Stromal cell of bone marrow (primary cell): ENCODE measurements around the gene CCSER1.

Source experiments
- DNase-seq: peaks from one replicate; pipeline ENCODE4 v3.0.0-alpha.2; 2012; ENCODE audit warnings: low read depth

CCSER1 gene

DNA sequence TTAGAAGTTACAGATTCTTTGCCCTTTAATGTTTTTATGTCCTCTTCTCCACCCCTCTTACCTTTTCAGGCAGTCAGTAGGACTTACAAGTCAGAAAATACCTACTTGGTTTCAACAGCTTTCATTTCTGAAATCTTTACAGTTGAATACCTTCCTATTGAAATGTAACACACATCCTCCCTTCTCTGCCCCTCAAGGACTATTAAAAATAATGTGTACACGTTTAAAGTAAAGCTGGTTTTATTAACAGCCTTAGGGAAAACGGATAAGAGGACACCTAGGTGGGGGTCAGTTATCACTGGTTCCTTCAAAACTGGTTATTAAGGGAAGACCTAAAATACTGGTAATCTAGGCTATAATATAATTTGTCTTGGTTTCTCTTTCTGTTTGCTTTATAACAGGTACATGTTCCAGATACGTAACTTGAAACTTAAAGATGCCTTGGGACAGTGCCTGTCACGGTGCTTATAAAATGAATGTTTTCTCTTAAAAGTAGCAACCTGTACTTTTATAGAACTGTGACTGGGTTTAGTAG lies 1.8 kb downstream of the CCSER1 start:
- no peak for DNase-seq

GRCh38 chr4:90130076-90130475 lies 2.9 kb downstream of the CCSER1 start:
- no peak for DNase-seq

- DNase-seq, result no peak
Measured at GRCh38 chr4:90137555-90137954, 10.4 kb downstream of the CCSER1 start.

GRCh38 chr4:90142081-90142480 lies 14.9 kb downstream of the CCSER1 start:
- DNase-seq, result no peak

DNA sequence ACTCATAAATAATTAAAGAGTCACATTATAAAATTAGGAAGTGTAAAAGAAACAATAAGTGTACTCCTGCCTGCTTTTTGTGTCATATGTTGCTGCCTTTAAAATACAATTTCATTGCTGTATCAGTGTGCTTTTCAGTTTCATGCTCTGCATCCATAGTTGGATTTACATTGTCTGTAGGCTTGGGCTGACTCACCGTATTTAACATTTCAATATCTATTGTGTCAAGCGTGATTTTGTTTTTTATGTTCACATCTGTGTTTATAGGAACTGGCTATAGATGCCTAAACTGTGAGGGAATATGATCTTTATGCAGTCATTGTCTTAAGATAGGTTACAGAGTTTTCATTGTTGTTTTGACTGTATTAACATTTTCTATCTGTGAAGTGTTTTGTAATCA lies 18.1 kb downstream of the CCSER1 start:
- no peak for DNase-seq

- no peak for DNase-seq
Measured at GRCh38 chr4:90146306-90146705, 19.1 kb downstream of the CCSER1 start.

DNA sequence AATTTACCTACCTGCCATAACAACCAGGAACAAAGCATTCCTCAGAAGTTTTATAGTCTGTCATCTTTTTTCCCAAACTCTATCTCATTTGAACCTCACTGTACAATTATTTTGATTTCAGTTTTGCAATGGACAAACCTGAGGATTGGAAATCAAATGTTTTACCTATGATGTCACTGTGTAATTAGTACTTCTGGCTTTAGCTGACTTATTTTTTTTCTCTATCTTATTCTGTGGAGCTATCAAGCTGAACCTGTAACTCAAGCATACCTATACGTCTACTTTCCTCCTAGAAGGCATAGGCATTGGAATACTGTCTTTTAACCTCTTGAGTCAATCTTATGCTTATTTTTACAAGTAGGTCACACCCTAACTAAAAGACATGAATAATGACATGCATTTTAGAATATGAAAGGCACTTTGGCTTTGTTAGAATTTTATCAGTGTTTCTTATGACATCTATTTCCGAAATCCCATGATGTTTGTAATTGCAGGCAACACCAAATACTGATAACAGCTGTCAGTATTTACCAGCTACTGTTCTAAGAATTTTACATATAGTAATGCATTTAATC lies 21.5 kb downstream of the CCSER1 start:
- DNase-seq, result no peak

- no peak for DNase-seq
Measured at GRCh38 chr4:90152024-90152423, 24.8 kb downstream of the CCSER1 start.

GRCh38 chr4:90159193-90159592 lies 32.0 kb downstream of the CCSER1 start:
- no peak for DNase-seq

GRCh38 chr4:90160044-90160443 lies 32.9 kb downstream of the CCSER1 start:
- DNase-seq, result no peak

GRCh38 chr4:90162566-90162965 lies 35.4 kb downstream of the CCSER1 start:
- DNase-seq, result no peak

- DNase-seq, result no peak
Measured at GRCh38 chr4:90163872-90164271, 36.7 kb downstream of the CCSER1 start.

- DNase-seq, result no peak
Measured at GRCh38 chr4:90165883-90166282, 38.7 kb downstream of the CCSER1 start.

- no peak for DNase-seq
Measured at GRCh38 chr4:90171491-90171890, 44.3 kb downstream of the CCSER1 start.

DNA sequence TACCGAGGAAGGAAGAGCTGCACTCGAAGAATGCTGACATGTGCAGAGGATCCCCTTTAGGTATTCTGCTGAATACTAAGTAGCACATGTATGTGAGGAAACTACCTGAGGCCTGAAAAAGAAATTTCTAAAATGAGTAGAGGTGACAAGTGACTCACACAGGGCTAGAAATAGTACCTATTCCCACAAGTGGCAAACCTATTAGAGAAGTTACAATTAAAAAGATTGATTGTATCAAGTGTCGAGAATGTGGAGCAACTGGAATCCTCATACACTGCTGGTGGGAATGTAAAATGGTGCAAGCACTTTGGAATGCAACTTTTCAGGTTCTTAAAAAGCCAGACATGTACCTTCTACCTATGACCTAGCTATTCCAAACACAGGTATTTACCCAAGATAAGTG lies 47.4 kb downstream of the CCSER1 start:
- DNase-seq, result no peak

DNA sequence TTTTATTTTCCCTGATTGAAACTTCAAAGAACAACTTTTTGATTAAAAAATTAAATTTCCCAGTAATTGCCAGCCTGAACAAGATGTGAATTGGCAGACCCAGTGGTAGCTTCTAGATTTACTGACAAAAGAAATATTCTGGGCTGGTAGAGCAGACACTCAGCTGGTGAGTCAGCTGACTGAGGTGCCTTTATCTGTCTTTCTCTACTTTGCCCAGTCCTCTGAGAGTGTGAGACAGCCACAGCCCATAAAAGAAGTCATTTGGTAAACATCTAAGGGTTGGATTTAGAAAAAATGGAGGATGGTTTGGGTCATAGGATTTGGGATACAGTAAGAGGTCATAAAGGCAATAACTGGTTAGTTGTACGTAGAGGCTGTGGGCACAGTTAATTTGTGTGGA lies 54.5 kb downstream of the CCSER1 start:
- no peak for DNase-seq

GRCh38 chr4:90183254-90183653 lies 56.1 kb downstream of the CCSER1 start:
- DNase-seq, result no peak

DNA sequence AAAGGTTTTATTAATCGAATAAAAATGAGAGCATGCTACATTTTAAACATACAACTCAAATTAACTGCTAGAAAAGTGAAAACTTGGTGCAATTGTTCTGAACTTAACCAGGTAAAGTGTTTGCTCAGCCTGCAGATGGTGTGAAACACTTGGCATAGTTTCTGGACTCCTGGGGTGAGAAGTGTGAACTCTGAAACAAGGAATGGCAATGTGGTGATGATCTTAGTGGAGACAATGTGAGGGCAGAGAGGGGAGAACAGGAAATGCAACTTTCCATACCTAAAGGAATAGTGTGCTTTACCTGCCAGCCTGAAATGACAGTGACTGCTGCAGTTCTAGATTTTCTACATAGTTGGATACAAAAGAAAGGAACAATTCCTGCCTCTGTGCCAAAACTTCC lies 57.4 kb downstream of the CCSER1 start:
- no peak for DNase-seq

DNA sequence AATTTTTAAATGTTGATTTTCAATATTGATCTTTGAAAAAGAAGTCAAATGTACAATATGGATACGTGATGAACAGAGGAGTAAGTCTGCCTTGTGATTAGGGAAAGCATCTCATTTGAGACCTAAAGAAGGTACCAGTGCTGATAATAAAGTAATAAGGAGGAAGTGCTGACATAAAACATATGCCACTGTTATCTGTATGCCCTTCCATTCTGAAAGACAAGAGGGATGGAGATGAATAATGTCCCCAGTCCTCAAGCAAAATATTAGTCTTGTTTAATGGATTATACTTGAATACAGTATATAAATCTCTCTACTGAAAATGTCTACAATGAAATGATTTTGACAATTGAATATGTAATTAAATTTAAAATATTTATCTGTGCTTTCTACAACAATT lies 58.2 kb downstream of the CCSER1 start:
- DNase-seq, result no peak

DNA sequence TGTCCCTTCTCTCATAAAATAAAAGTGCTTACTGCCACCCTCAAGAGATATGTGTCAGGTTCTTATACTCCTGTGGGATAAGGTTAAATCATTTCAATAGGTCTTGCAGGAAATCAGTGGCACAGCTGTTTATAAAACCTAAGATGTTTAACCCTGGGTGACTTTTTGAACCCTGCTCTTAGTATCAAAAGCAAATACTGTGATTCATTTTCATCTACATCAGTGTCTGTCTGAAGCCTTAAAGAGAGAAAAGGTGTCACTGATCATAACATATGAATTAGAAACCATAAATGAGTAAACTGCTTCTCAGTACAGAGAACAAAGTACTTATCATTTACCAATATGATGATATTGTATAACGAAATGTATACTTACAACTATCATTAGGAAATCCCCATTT lies 59.0 kb downstream of the CCSER1 start:
- no peak for DNase-seq

GRCh38 chr4:90187148-90187884 lies 60.1 kb downstream of the CCSER1 start:
- DNase-seq, result no peak

- DNase-seq, result no peak
Measured at GRCh38 chr4:90189178-90189577, 62.0 kb downstream of the CCSER1 start.

GRCh38 chr4:90189946-90190345 lies 62.8 kb downstream of the CCSER1 start:
- no peak for DNase-seq

DNA sequence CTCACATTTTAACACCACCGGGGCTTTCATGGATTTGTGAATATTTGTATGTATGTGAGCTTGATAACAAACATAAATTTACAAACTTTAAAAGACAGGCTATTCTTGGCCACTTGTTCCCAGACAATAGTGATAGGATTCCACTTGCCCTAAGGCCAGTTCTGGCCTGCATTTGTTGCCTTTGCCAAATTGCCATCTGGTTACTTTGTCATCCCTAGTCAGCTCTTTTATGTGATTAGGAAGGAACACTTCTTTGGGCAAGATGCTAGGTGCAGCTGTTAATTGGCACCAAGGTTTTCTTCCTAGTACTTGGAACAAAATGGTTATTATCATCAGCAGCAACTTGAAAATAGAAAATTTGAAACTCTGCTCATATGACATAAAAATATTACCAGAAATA lies 63.3 kb downstream of the CCSER1 start:
- no peak for DNase-seq
